ENCODE measurements around the gene FUT8.
"Not testable (repeated sequence)": the region's sequence is repeated elsewhere in the genome, so short reads cannot be mapped to it uniquely, and the experiment has no call there.

The FUT8 gene

DNA sequence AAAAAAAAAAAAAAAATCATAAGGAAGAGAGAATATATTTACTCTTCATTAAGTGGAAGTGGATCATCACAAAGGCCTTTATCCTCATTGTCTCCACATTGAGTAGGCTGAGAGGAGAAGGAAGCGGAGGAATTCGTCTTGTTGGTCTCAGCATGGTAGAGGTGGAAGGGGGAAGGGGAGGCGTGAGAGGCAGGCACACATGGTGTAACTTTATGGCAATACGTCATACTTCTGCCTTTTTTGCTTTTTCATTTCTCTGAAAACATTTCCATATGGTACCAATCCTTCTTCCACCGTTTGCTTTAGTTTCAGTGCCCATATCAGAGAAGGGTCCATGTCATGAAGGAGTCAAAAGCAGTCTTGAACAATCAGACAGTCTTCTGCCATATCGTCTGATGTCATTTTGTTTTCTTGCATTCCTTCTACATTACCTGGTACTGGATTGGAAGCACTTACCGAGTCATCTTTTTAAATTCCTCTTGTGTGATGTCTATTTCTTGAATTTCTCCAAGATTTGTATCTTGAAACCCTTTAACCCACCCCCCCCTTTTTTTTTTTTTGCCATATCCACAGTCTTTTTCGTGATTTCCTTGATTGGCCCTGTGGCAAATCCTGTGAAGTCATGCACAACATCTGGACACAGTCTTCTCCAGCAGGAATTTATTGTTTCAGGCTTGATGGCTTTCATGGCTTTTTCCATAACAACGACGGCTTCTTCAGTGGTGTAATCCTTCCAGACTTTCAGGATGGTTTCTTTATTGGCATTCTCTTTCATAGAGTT lies 8.9 kb downstream of the FUT8 start:
- H3K4me3 ChIP-seq (ENCODE audit: low read depth, low read length): no peak overlapping the region

DNA sequence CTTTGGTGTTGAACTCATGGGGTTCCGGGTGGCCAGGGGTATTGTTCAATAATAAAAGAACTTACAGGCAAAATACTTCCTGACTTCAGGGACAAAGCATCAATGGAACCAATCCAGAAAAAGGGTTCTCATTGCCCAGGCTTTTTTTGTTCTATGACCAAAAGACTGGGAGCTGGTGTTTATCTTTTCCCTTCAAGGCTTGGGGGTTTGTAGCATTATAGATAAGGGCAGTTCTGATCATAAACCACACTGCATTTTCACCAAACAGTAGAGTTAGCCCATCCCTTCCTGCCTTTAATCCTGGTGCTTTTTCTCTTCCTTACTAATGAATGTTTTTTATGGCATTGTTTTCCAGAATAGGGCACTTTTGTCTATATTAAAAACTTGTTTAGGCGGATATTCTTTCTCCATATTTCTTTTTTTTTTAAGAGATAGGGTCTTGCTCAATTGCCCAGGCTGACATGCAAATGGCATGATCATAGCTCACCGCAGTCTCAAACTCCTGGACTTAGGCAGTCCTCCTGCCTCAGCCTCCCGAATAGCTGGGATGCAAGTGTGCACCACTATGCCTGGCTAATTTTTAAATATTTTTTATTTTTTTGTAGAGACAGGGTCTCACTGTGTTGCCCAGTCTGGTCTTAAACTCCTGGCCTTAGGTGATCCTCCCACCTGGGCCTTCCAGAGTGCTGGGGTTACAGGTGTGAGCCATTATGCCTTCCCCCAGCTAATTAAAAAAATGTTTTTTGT lies 9.7 kb downstream of the FUT8 start:
- no peaks in the 10 kb centered on the region for H3K27me3 ChIP-seq (ENCODE audit: insufficient read depth, low read depth, severe bottlenecking)
- no peak overlapping the region for H3K27ac ChIP-seq
- H3K9me3 ChIP-seq (ENCODE audit: severe bottlenecking): no peaks in the 10 kb centered on the region
- TF ChIP-seq, protein P1, sequence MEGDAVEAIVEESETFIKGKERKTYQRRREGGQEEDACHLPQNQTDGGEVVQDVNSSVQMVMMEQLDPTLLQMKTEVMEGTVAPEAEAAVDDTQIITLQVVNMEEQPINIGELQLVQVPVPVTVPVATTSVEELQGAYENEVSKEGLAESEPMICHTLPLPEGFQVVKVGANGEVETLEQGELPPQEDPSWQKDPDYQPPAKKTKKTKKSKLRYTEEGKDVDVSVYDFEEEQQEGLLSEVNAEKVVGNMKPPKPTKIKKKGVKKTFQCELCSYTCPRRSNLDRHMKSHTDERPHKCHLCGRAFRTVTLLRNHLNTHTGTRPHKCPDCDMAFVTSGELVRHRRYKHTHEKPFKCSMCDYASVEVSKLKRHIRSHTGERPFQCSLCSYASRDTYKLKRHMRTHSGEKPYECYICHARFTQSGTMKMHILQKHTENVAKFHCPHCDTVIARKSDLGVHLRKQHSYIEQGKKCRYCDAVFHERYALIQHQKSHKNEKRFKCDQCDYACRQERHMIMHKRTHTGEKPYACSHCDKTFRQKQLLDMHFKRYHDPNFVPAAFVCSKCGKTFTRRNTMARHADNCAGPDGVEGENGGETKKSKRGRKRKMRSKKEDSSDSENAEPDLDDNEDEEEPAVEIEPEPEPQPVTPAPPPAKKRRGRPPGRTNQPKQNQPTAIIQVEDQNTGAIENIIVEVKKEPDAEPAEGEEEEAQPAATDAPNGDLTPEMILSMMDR (IDR thresholded peaks at IDR 0.05; ENCODE audit: low read depth, low read length): no peak
- no peaks in the 10 kb centered on the region for H3K36me3 ChIP-seq
- no peak for DNase-seq
- H3K4me3 ChIP-seq (ENCODE audit: low read depth, low read length): no peak overlapping the region

More for the DNA sequence above, 8.9 kb downstream of the FUT8 start:
- H3K27ac ChIP-seq: no peak overlapping the region
- no peaks in the 10 kb centered on the region for H3K36me3 ChIP-seq
- DNase-seq: no peak
- no peaks in the 10 kb centered on the region for H3K9me3 ChIP-seq (ENCODE audit: severe bottlenecking)
- TF ChIP-seq, protein P1 (IDR thresholded peaks at IDR 0.05; ENCODE audit: low read depth, low read length): no peak
- no peaks in the 10 kb centered on the region for H3K27me3 ChIP-seq (ENCODE audit: insufficient read depth, low read depth, severe bottlenecking)

DNA sequence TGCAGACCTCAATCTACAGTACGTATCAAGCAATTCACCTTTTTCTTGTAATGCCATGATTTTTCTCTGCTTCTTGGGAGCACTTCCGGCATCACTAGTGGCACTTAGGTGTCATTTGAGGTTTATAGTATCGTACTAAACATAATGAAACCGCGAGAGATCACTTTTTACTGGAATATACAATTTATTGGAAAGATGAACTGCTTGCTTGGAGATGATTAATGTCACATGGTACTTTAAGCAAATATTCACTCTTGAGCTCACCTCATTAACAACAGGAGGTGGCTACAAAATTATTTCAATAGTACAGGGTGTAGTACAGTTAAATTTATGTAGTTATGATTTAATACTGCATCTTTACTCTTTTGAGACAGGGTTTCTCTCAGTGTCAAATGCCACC lies 11.5 kb downstream of the FUT8 start:
- no peaks in the 10 kb centered on the region for H3K9me3 ChIP-seq (ENCODE audit: severe bottlenecking)
- no peak overlapping the region for H3K27ac ChIP-seq
- no peak overlapping the region for H3K4me3 ChIP-seq (ENCODE audit: low read depth, low read length)
- TF ChIP-seq, protein P1 (IDR thresholded peaks at IDR 0.05; ENCODE audit: low read depth, low read length): no peak
- no peak for DNase-seq
- no peaks in the 10 kb centered on the region for H3K36me3 ChIP-seq
- no peaks in the 10 kb centered on the region for H3K27me3 ChIP-seq (ENCODE audit: insufficient read depth, low read depth, severe bottlenecking)

DNA sequence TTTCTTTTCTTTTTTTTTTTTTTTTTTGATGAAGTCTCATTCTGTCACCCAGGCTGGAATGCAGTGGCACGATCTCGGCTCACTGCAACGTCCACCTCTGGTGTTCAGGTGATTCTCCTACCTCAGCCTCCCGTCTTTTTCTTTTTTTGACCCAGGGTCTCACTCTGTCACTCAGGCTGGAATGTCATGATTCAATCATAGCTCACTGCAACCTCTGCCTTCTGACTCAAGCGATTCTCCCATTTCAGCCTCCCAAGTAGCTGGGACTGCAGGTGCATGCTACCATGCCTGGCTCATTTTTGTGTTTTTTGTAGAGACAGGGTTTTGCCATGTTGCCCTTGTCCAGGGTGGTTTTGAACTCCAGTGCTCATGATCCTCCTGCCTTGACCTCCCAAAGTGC lies 12.0 kb downstream of the FUT8 start:
- Histone ChIP-seq H3K27me3 (ENCODE audit: insufficient read depth, low read depth, severe bottlenecking) (no peaks in the 10 kb centered on the region), H3K4me3 (ENCODE audit: low read depth, low read length) (no peak overlapping the region), H3K9me3 (ENCODE audit: severe bottlenecking) (no peaks in the 10 kb centered on the region), H3K27ac (no peak overlapping the region), H3K36me3 (no peaks in the 10 kb centered on the region)
- no peak for DNase-seq
- TF ChIP-seq, protein P1 (IDR thresholded peaks at IDR 0.05; ENCODE audit: low read depth, low read length): no peak

DNA sequence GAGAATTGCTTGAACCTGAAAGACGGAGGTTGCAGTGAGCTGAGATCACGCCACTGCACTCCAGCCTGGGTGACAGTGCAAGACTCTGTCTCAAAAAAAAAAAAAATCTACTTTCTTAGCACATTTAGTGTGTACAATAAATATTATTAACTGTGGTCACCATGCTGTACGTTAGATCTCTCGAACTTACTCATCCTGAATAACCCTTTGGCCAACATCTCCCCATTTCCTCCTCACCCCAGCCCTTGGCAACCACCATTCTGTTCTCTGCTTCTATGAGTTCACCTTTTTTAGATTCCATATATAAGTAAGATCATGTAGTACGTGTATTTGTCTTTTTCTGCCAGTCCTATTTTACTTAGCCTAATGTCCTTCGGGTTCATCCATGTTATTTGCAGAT lies 13.4 kb downstream of the FUT8 start:
- no peak overlapping the region for H3K4me3 ChIP-seq (ENCODE audit: low read depth, low read length)
- TF ChIP-seq, protein P1 (IDR thresholded peaks at IDR 0.05; ENCODE audit: low read depth, low read length): no peak

GRCh38 chr14:65426902-65427301 lies 14.4 kb downstream of the FUT8 start:
- H3K36me3 ChIP-seq; H3K9me3 ChIP-seq (ENCODE audit: severe bottlenecking); H3K27ac ChIP-seq; H3K4me3 ChIP-seq (ENCODE audit: low read depth, low read length); DNase-seq; H3K27me3 ChIP-seq (ENCODE audit: insufficient read depth, low read depth, severe bottlenecking): not testable (repeated sequence)

More for the DNA sequence above, 13.4 kb downstream of the FUT8 start:
- Histone ChIP-seq H3K9me3 (ENCODE audit: severe bottlenecking) (no peaks in the 10 kb centered on the region), H3K27me3 (ENCODE audit: insufficient read depth, low read depth, severe bottlenecking) (no peaks in the 10 kb centered on the region), H3K27ac (no peak overlapping the region), H3K36me3 (no peaks in the 10 kb centered on the region)
- DNase-seq: no peak
